Lung (tissue), 12 donors: ENCODE data around the gene DCUN1D3. TPM values are rescaled to one million over a fixed set of nuclear protein-coding genes. Genes with fewer than 3 reads are reported as not detected.
"Not testable (repeated sequence)": the region's sequence is repeated elsewhere in the genome, so short reads cannot be mapped to it uniquely, and the experiment has no call there.

ENCODE experiments used
- ATAC-seq: fragments of 200-7000 bp; cut with Tn5 transposase; one replicate; pipeline ENCODE4 v1.9.1; 2020; ENCODE audit warnings: moderate number of reproducible peaks; ENCODE audit not compliant: insufficient read depth, low FRiP score
- DNase-seq, 3 donors: peaks; one replicate each; pipeline ENCODE4 v3.0.0-alpha.2; 2013 to 2017
- H3K27ac ChIP-seq, 2 donors: one replicate each; pipeline ENCODE4 v1.5.1; 2013; ENCODE audit warnings: mild to moderate bottlenecking in 2 of 2, moderate library complexity in 2 of 2, control low read depth in 1 of 2, inconsistent platforms in 1 of 2, low read depth in 1 of 2, low read length in 1 of 2
- H3K27me3 ChIP-seq, 3 donors: one replicate each; pipeline ENCODE4 v1.5.1; 2013; ENCODE audit warnings: low read length in 2 of 3; ENCODE audit not compliant: control insufficient read depth in 3 of 3, insufficient read depth in 3 of 3
- H3K36me3 ChIP-seq, 4 donors: one replicate each; pipeline ENCODE4 v1.5.1; 2013; ENCODE audit warnings: low read length in 4 of 4, mild to moderate bottlenecking in 1 of 4, moderate library complexity in 1 of 4; ENCODE audit not compliant: control insufficient read depth in 4 of 4, insufficient read depth in 4 of 4
- H3K4me1 ChIP-seq, 5 donors: one replicate each; pipeline ENCODE4 v1.5.1; 2013; ENCODE audit warnings: low read length in 5 of 5, mild to moderate bottlenecking in 2 of 5, moderate library complexity in 1 of 5; ENCODE audit not compliant: control insufficient read depth in 5 of 5, insufficient read depth in 5 of 5
- H3K4me3 ChIP-seq: one replicate; pipeline ENCODE4 v1.5.1; 2013; ENCODE audit warnings: mild to moderate bottlenecking, control low read depth, moderate library complexity
- H3K9ac ChIP-seq, 2 donors: one replicate each; pipeline ENCODE4 v1.5.1; 2013; ENCODE audit warnings: low read length in 2 of 2, control low read depth in 1 of 2; ENCODE audit not compliant: insufficient read depth in 1 of 2
- H3K9me3 ChIP-seq, 4 donors: one replicate each; pipeline ENCODE4 v1.5.1; 2013; ENCODE audit warnings: low read length in 3 of 4, mild to moderate bottlenecking in 1 of 4, moderate library complexity in 1 of 4; ENCODE audit not compliant: control insufficient read depth in 4 of 4, insufficient read depth in 3 of 4
- CTCF ChIP-seq: IDR thresholded peaks from 2 replicates; pipeline ENCODE4 v1.5.1; 2012; ENCODE audit warnings: mild to moderate bottlenecking; ENCODE audit errors: control extremely low read depth, extremely low read depth
- WGBS, 2 donors: extraction: QIAGEN DNeasy Blood & Tissue Kit; methylation state at CpG; one replicate each; pipeline ENCODE4 v1.1.7; 2013; 5-methylcytosine and 5-hydroxymethylcytosine counted together
- polyA plus RNA-seq, 2 donors: library from polyadenylated mRNA; stranded (reverse); fragments of 200-250 nt; gene quantifications; one replicate each; pipeline ENCODE4 v1.2.1, GENCODE V29; 2013
- total RNA-seq, 2 donors: library from RNA; depleted of rRNA in 1 of 2; stranded (reverse); fragments of >200 nt in 1 of 2; gene quantifications; one replicate each; pipeline ENCODE4 v1.2.1, GENCODE V29; 2014 to 2021
- donor health status: control.
- donor health status: control.
- donor health status: Bipolar disorder and iron deficiency.
- donor health status: healthy.
- donor health status: DM: yes; HTN: yes; CAD: no.

The DCUN1D3 gene
- total and polyA plus RNA-seq, 4 donors = 6.1 to 27.8 (median 9.4) TPM

- Histone ChIP-seq H3K36me3 (no peaks in the 10 kb centered on the region), H3K9me3 (no peaks in the 10 kb centered on the region), H3K27me3 (no peaks in the 10 kb centered on the region), H3K4me3 (no peak overlapping the region), H3K4me1 (peaks cover 0 to 2% (median 0%) of the 10 kb centered on the region in 5 donors), H3K9ac (no peak overlapping the region), H3K27ac (no peak overlapping the region)
- 91 to 96% methylated on average over 6 of the region's 6 CpGs for WGBS, 2 donors
- DNase-seq (no peak), ATAC-seq (no peak)
- TF ChIP-seq CTCF = no peak
Observed at GRCh38 chr16:20937736-20938135, 37.6 kb upstream of the DCUN1D3 start.

GRCh38 chr16:20933589-20933988 lies 33.4 kb upstream of the DCUN1D3 start:
- no peak for TF ChIP-seq CTCF
- H3K4me1 ChIP-seq = no peaks in the 10 kb centered on the region
- ATAC-seq = no peak
- DNase-seq = no peak
- H3K9ac ChIP-seq = no peak overlapping the region
- no peak overlapping the region for H3K4me3 ChIP-seq
- H3K27ac ChIP-seq = no peak overlapping the region
- H3K36me3 ChIP-seq = no peaks in the 10 kb centered on the region
- H3K27me3 ChIP-seq = no peaks in the 10 kb centered on the region
- no peaks in the 10 kb centered on the region for H3K9me3 ChIP-seq

GRCh38 chr16:20931066-20931600 lies 31.0 kb upstream of the DCUN1D3 start:
- H3K27me3 ChIP-seq = no peaks in the 10 kb centered on the region
- H3K36me3 ChIP-seq = peaks cover 0 to 3% (median 0%) of the 10 kb centered on the region in 4 donors
- ATAC-seq (no peak), DNase-seq (no peak)
- no peaks in the 10 kb centered on the region for H3K4me1 ChIP-seq
- H3K4me3 ChIP-seq = no peak overlapping the region
- TF ChIP-seq CTCF = no peak
- no peak overlapping the region for H3K27ac ChIP-seq
- 84 to 87% methylated on average over 5 of the region's 5 CpGs for WGBS, 2 donors
- peaks cover 0 to 3% (median 0%) of the 10 kb centered on the region in 4 donors for H3K9me3 ChIP-seq
- H3K9ac ChIP-seq = no peak overlapping the region

- peaks cover 0 to 7% (median 0%) of the 10 kb centered on the region in 4 donors for H3K36me3 ChIP-seq
- peaks cover 0 to 3% (median 0%) of the 10 kb centered on the region in 4 donors for H3K9me3 ChIP-seq
- no peak overlapping the region for H3K4me3 ChIP-seq
- WGBS, 2 donors = 83 to 91% methylated on average over 1 of the region's 1 CpG
- peak overlapping the region in 1 of 2 donors; percentile 72 for H3K27ac ChIP-seq
- H3K27me3 ChIP-seq = no peaks in the 10 kb centered on the region
- ATAC-seq = no peak
- DNase-seq = no peak
- no peak overlapping the region for H3K9ac ChIP-seq
- no peak for TF ChIP-seq CTCF
- H3K4me1 ChIP-seq = no peaks in the 10 kb centered on the region
Observed at GRCh38 chr16:20930365-20930690, 30.2 kb upstream of the DCUN1D3 start.

- 82 to 85% methylated on average over 10 of the region's 10 CpGs for WGBS, 2 donors
- not testable (repeated sequence) for H3K36me3 ChIP-seq, H3K4me1 ChIP-seq, H3K9me3 ChIP-seq, H3K4me3 ChIP-seq, ATAC-seq, H3K27me3 ChIP-seq, H3K9ac ChIP-seq, DNase-seq
- peak overlapping the region in 1 of 2 donors; percentile 72 for H3K27ac ChIP-seq
Observed at GRCh38 chr16:20929676-20930364, 29.7 kb upstream of the DCUN1D3 start.
